Panc1 (cell line): ENCODE results near the gene WNT3. TPM values are rescaled to one million over a fixed set of nuclear protein-coding genes. Genes with fewer than 3 reads are reported as not detected.

Source experiments
- ATAC-seq: fragments of 200-7000 bp; cut with Tn5 transposase; 2 replicates; pipeline ENCODE4 v1.9.1; 2020; ENCODE audit warnings: mild to moderate bottlenecking, moderate library complexity
- BruUV-seq: library from RNA; stranded (reverse); fragments of 400-500 nt; replicated peaks from 2 replicates; lab custom pipeline; 2021; lab: Mats Ljungman, UMichigan
- CTCF ChIA-PET: fragments of 300-600 bp; sonication (Branson Sonifier 250); formaldehyde crosslinking; loops from one replicate; lab custom pipeline; 2022; ENCODE audit warnings: antibody characterized with exemption; lab: Charles Lee
- POLR2A ChIA-PET: fragments of 300-600 bp; sonication (Branson Sonifier 250); formaldehyde crosslinking; loops from one replicate; lab custom pipeline; 2022; ENCODE audit warnings: antibody characterized with exemption; lab: Charles Lee
- DNase-seq: peaks from one replicate; pipeline ENCODE4 v3.0.0-alpha.2; 2010; ENCODE audit warnings: low read depth, low spot score
- H3K27ac ChIP-seq: 2 replicates; pipeline ENCODE4 v1.5.1; 2011; ENCODE audit warnings: mild to moderate bottlenecking, low read length, inconsistent platforms
- H3K27me3 ChIP-seq: fragments of 200-500 bp; sonication (Bioruptor generic); 2 replicates; pipeline ENCODE4 v1.6.0; 2014; ENCODE audit warnings: low read length, inconsistent platforms; ENCODE audit not compliant: control insufficient read depth, insufficient read depth
- H3K36me3 ChIP-seq: fragments of 200-500 bp; sonication (Bioruptor generic); 2 replicates; pipeline ENCODE4 v1.5.1; 2014; ENCODE audit warnings: inconsistent platforms, mild to moderate bottlenecking, low read length, moderate library complexity; ENCODE audit not compliant: control insufficient read depth, insufficient read depth
- H3K4me1 ChIP-seq: 2 replicates; pipeline ENCODE4 v1.5.1; 2011; ENCODE audit warnings: inconsistent platforms, mild to moderate bottlenecking, low read length, moderate library complexity; ENCODE audit not compliant: control insufficient read depth, insufficient read depth
- H3K4me3 ChIP-seq, 2 experiments: 2 replicates each; pipeline ENCODE4 v1.5.1; 2011 to 2012; ENCODE audit warnings: low read depth in 2 of 2, low read length in 2 of 2, mild to moderate bottlenecking in 2 of 2, inconsistent platforms in 1 of 2, moderate library complexity in 1 of 2
- H3K9me3 ChIP-seq: fragments of 200-500 bp; sonication (Bioruptor generic); 2 replicates; pipeline ENCODE4 v1.5.1; 2014; ENCODE audit warnings: low read depth, mild to moderate bottlenecking, inconsistent platforms, low read length, moderate library complexity; ENCODE audit not compliant: control insufficient read depth, insufficient read depth
- CTCF ChIP-seq: fragments of 450-650 bp; IDR thresholded peaks from 2 replicates; pipeline ENCODE4 v1.5.1; 2017; ENCODE audit warnings: mild to moderate bottlenecking
- POLR2AphosphoS5 ChIP-seq: IDR thresholded peaks from 2 replicates; pipeline ENCODE4 v1.6.1; 2012; ENCODE audit warnings: mild to moderate bottlenecking, low read depth, low read length, moderate library complexity
- SIN3A ChIP-seq: IDR thresholded peaks from 2 replicates; pipeline ENCODE4 v1.6.1; 2012; ENCODE audit warnings: low read depth, mild to moderate bottlenecking, low read length, moderate library complexity, borderline replicate concordance; ENCODE audit not compliant: insufficient read depth
- TCF7L2 ChIP-seq: IDR thresholded peaks from 2 replicates; pipeline ENCODE4 v1.6.1; 2011; ENCODE audit warnings: mild to moderate bottlenecking, low read depth, low read length, inconsistent platforms
- in situ Hi-C: cut with HindIII; loops from 2 replicates; pipeline ENCODE4 v1.10.0; 2016; ENCODE audit warnings: low sequenced_read_pairs, low pct_unique_long_range_greater_than_20kb
- intact Hi-C: fragments of 100-400 bp; cut with micrococcal nuclease; formaldehyde crosslinking; loops from one replicate; pipeline ENCODE4 v1.10.0; 2022; ENCODE audit not compliant: unreplicated experiment
- total RNA-seq: library from RNA; stranded (reverse); gene quantifications from one replicate; pipeline ENCODE4 v1.2.1, GENCODE V29; 2021; ENCODE audit not compliant: unreplicated experiment
- TF ChIP-seq, protein P1 (sequence below), 2 experiments: IDR thresholded peaks; 2 replicates each; pipeline ENCODE4 v1.6.1; 2011 to 2012; ENCODE audit warnings: low read depth in 2 of 2, control low read depth in 1 of 2, low read length in 1 of 2, mild to moderate bottlenecking in 1 of 2, moderate library complexity in 1 of 2; ENCODE audit not compliant: insufficient read depth in 1 of 2

Gene WNT3
- total RNA-seq, 1 experiment from 2014 or later, result 3.4 TPM

- in situ Hi-C loops, result no loop called here
- CTCF ChIA-PET, result no interaction called here
Observed at GRCh38 chr17:46766493-46767491, 51.7 kb downstream of the WNT3 start.

DNA sequence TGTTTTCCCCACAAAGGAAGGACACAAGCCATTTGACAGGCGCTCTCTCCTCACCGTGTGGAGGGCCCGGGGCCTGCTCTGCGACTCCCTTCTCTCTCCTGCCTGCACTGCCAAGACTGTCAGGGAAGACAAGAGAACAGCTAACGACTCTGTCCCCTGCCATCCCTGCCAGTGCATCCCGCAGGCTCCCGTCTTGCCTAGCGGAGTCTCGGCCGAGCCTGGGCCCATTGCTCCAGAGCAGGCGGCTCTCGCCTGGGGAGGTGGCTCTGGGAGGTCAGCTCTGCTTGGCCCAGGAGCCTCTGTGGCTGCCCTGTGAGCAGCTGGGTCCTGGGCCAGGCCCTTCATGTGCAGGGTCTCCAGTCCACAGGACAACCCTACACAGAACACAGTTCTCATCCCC is 53.0 kb downstream of the WNT3 start:
- no peak for TF ChIP-seq CTCF
- TF ChIP-seq SIN3A, result no peak
- no peak for TF ChIP-seq POLR2AphosphoS5
- TF ChIP-seq, protein P1, sequence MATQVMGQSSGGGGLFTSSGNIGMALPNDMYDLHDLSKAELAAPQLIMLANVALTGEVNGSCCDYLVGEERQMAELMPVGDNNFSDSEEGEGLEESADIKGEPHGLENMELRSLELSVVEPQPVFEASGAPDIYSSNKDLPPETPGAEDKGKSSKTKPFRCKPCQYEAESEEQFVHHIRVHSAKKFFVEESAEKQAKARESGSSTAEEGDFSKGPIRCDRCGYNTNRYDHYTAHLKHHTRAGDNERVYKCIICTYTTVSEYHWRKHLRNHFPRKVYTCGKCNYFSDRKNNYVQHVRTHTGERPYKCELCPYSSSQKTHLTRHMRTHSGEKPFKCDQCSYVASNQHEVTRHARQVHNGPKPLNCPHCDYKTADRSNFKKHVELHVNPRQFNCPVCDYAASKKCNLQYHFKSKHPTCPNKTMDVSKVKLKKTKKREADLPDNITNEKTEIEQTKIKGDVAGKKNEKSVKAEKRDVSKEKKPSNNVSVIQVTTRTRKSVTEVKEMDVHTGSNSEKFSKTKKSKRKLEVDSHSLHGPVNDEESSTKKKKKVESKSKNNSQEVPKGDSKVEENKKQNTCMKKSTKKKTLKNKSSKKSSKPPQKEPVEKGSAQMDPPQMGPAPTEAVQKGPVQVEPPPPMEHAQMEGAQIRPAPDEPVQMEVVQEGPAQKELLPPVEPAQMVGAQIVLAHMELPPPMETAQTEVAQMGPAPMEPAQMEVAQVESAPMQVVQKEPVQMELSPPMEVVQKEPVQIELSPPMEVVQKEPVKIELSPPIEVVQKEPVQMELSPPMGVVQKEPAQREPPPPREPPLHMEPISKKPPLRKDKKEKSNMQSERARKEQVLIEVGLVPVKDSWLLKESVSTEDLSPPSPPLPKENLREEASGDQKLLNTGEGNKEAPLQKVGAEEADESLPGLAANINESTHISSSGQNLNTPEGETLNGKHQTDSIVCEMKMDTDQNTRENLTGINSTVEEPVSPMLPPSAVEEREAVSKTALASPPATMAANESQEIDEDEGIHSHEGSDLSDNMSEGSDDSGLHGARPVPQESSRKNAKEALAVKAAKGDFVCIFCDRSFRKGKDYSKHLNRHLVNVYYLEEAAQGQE (IDR thresholded peaks at IDR 0.05; ENCODE audit: insufficient read depth in 1 of 2, low read depth in 2 of 2, low read length in 1 of 2), result no peak
- TF ChIP-seq TCF7L2, result no peak
- no TSS peak for BruUV-seq
- Histone ChIP-seq H3K36me3 (no peaks in the 10 kb centered on the region), H3K4me1 (peaks cover 12% of the 10 kb centered on the region), H3K27me3 (no peaks in the 10 kb centered on the region), H3K27ac (no peak overlapping the region), H3K4me3 (no peak overlapping the region), H3K9me3 (no peaks in the 10 kb centered on the region)
- 0 out of 2 replicates have a peak, but pooled peaks have one; percentile 17 for ATAC-seq
- intact Hi-C loops, result no loop called here
- ChIA-PET POLR2A (no interaction called here), CTCF (no interaction called here)
- no peak for DNase-seq
- in situ Hi-C loops, result no loop called here

More at GRCh38 chr17:46766493-46767491, 51.7 kb downstream of the WNT3 start:
- TSS peak; percentile 28 for BruUV-seq
- no peak for DNase-seq
- POLR2A ChIA-PET, result interaction anchor here (0.6 kb wide), 1 partner anchor 8 kb away, joined by 8 read pairs; no protein-coding TSS in a partner anchor
- H3K4me1 ChIP-seq, result peaks cover 16% of the 10 kb centered on the region
- intact Hi-C loops, result no loop called here
- no peaks in the 10 kb centered on the region for H3K36me3 ChIP-seq
- H3K4me3 ChIP-seq, result no peak overlapping the region
- H3K27ac ChIP-seq, result no peak overlapping the region
- no peaks in the 10 kb centered on the region for H3K9me3 ChIP-seq
- TF ChIP-seq POLR2AphosphoS5 (no peak), CTCF (no peak), TCF7L2 (no peak), SIN3A (no peak)
- TF ChIP-seq, protein P1 (IDR thresholded peaks at IDR 0.05; ENCODE audit: insufficient read depth in 1 of 2, low read depth in 2 of 2, low read length in 1 of 2), result no peak
- H3K27me3 ChIP-seq, result no peaks in the 10 kb centered on the region
- no peak for ATAC-seq
